Ascending aorta (tissue), 2 donors: ENCODE results near the gene RBCK1. TPM values are rescaled to one million over a fixed set of nuclear protein-coding genes. Genes with fewer than 3 reads are reported as not detected.

Source experiments
- DNase-seq, 2 donors: peaks; one replicate each; pipeline ENCODE4 v3.0.0-alpha.2; 2019; ENCODE audit warnings: low spot score in 2 of 2
- H3K27ac ChIP-seq, 2 donors: fragments of 200-600 bp; sonication (generic); one replicate each; pipeline ENCODE4 v1.5.1; 2016 to 2017; ENCODE audit warnings: mild to moderate bottlenecking in 1 of 2
- H3K27me3 ChIP-seq: fragments of 200-600 bp; sonication (generic); one replicate; pipeline ENCODE4 v1.5.1; 2017
- H3K36me3 ChIP-seq, 2 donors: fragments of 200-600 bp; sonication (generic); one replicate each; pipeline ENCODE4 v1.5.1; 2016
- H3K4me1 ChIP-seq, 2 donors: fragments of 200-600 bp; sonication (generic); one replicate each; pipeline ENCODE4 v1.5.1; 2016 to 2017; ENCODE audit warnings: mild to moderate bottlenecking in 1 of 2
- H3K4me3 ChIP-seq, 2 donors: fragments of 200-600 bp; sonication (generic); one replicate each; pipeline ENCODE4 v1.5.1; 2016 to 2017; ENCODE audit warnings: mild to moderate bottlenecking in 1 of 2
- H3K9me3 ChIP-seq, 2 donors: fragments of 200-600 bp; sonication (generic); one replicate each; pipeline ENCODE4 v1.5.1; 2016
- CTCF ChIP-seq, 3 experiments: fragments of 200-600 bp in 2 of 3; fragments of 450-650 bp in 1 of 3; sonication (generic) in 2 of 3; IDR thresholded peaks; one replicate each; pipeline ENCODE4 v1.5.1; 2016 to 2019; ENCODE audit warnings: antibody characterized with exemption in 3 of 3, mild to moderate bottlenecking in 1 of 3, moderate library complexity in 1 of 3
- intact Hi-C: fragments of 100-400 bp; cut with DNase I; formaldehyde crosslinking; loops from one replicate; pipeline ENCODE4 v1.15.1; 2023
- total RNA-seq: library from RNA; depleted of rRNA; stranded (reverse); fragments of >200 nt; gene quantifications from one replicate; pipeline ENCODE4 v1.1.0, GENCODE V29; 2016

Gene RBCK1
- total RNA-seq, 1 donor from 2014 or later, result 123 TPM

- intact Hi-C loops, result no loop called here
- TF ChIP-seq CTCF (IDR thresholded peaks at IDR 0.05), result no peak
- H3K27me3 ChIP-seq, result no peaks in the 10 kb centered on the region
- no peak overlapping the region for H3K4me3 ChIP-seq
- peaks cover 70 to 85% of the 10 kb centered on the region in 2 donors for H3K36me3 ChIP-seq
- no peaks in the 10 kb centered on the region for H3K9me3 ChIP-seq
- no peak overlapping the region for H3K27ac ChIP-seq
- H3K4me1 ChIP-seq, result no peaks in the 10 kb centered on the region
- no peak for DNase-seq
Measured at GRCh38 chr20:437787-438486, 29.8 kb downstream of the RBCK1 start.

DNA sequence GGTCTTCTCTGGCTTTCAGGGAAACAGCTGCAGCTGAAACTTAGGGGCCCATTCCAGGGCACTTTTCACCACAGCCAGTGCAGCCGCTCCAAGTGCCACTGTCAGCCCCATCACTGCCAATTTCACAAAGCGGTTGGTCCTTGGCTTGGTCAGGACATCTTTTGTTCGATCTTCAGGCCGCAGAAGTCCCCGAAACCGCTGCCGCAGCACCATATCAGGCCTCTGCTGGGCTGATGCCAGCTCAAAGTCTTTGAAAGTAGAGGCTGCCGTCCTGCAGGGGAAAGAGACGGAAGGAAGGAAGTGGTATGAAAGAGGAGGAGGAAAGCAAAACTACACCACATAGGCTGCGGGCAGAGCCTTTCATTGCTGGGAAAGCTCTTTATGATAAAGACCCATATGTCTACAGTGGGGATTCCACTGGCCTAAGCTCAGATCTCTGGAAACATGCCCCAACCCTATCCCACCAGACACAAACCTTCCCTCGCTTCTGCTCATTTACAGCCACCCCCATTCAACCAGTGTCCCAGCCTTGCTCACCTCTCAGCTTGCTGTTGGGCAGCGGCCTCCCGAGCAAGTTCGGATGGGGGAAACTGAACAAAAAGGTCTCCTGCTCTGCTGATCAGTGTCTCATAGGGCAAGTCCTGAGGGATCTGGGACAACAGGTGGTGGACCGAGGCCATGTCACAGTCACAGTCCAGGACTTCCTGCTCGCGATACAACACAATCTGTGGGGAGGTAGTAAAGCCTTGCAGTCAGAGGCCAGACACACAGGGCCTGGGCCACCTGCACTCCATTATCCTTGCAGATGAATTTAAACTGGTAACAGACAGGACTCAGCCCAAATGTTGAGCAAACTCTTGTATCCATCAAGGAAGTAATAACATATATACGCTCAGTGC, 30.7 kb downstream of the RBCK1 start:
- no peaks in the 10 kb centered on the region for H3K9me3 ChIP-seq
- H3K27ac ChIP-seq, result no peak overlapping the region
- peaks cover 70 to 92% of the 10 kb centered on the region in 2 donors for H3K36me3 ChIP-seq
- no peak overlapping the region for H3K4me3 ChIP-seq
- no peak for DNase-seq
- no peaks in the 10 kb centered on the region for H3K4me1 ChIP-seq
- no peak for TF ChIP-seq CTCF (IDR thresholded peaks at IDR 0.05)
- no peaks in the 10 kb centered on the region for H3K27me3 ChIP-seq
- intact Hi-C loops, result no loop called here

DNA sequence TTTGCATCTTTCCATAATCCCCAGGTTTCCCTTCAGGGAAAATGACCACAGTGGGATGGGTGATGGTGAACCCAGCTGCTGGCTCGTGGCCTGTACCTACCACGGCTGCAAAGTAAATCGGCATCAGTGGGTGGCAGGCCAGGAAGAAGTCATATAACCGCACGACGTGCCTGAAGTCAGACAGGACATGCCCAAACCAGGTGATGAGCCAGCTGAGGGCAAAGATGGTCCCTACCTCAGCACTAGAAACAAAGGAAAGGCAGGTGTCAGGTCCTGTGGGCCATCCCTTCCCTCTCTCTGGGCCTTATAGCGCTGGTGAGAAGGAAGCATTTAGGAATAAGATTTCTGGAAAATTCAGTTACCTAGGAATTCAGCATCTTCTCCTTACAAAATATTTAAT, 32.0 kb downstream of the RBCK1 start:
- Histone ChIP-seq H3K9me3 (no peaks in the 10 kb centered on the region), H3K27me3 (no peaks in the 10 kb centered on the region), H3K27ac (no peak overlapping the region), H3K4me1 (peaks cover 0 to 3% of the 10 kb centered on the region in 2 donors), H3K4me3 (no peak overlapping the region), H3K36me3 (peaks cover 64 to 87% of the 10 kb centered on the region in 2 donors)
- intact Hi-C loops, result no loop called here
- no peak for TF ChIP-seq CTCF (IDR thresholded peaks at IDR 0.05)
- DNase-seq, result no peak

GRCh38 chr20:440636-441035, 32.5 kb downstream of the RBCK1 start:
- H3K4me1 ChIP-seq, result peaks cover 0 to 3% of the 10 kb centered on the region in 2 donors
- TF ChIP-seq CTCF (IDR thresholded peaks at IDR 0.05), result no peak
- no peak overlapping the region for H3K27ac ChIP-seq
- no peak for DNase-seq
- peaks cover 62 to 84% of the 10 kb centered on the region in 2 donors for H3K36me3 ChIP-seq
- no peak overlapping the region for H3K4me3 ChIP-seq
- no peaks in the 10 kb centered on the region for H3K27me3 ChIP-seq
- no peaks in the 10 kb centered on the region for H3K9me3 ChIP-seq
- intact Hi-C loops, result no loop called here

- Histone ChIP-seq H3K36me3 (peaks cover 44 to 71% of the 10 kb centered on the region in 2 donors), H3K9me3 (no peaks in the 10 kb centered on the region), H3K27ac (no peak overlapping the region), H3K27me3 (no peaks in the 10 kb centered on the region), H3K4me3 (no peak overlapping the region), H3K4me1 (peaks cover 0 to 3% of the 10 kb centered on the region in 2 donors)
- intact Hi-C loops, result no loop called here
- DNase-seq, result no peak
- no peak for TF ChIP-seq CTCF (IDR thresholded peaks at IDR 0.05)
Measured at GRCh38 chr20:443223-443775, 35.2 kb downstream of the RBCK1 start.
